Uterus (tissue), 4 donors: ENCODE measurements around the gene SMC3. TPM values are rescaled to one million over a fixed set of nuclear protein-coding genes. Genes with fewer than 3 reads are reported as not detected.

ENCODE experiments used
- DNase-seq, 2 donors: peaks; one replicate each; pipeline ENCODE4 v3.0.0-alpha.2; 2019 to 2020
- H3K27ac ChIP-seq, 2 donors: fragments of 200-600 bp; sonication (generic); 1 replicate in 1 of 2; 2 replicates in 1 of 2; pipeline ENCODE4 v1.5.1; 2016 to 2018
- H3K27me3 ChIP-seq, 2 donors: fragments of 200-600 bp; sonication (generic); one replicate each; pipeline ENCODE4 v1.5.1; 2018 to 2019; ENCODE audit warnings: control low read depth in 1 of 2
- H3K36me3 ChIP-seq, 2 donors: fragments of 200-600 bp; sonication (generic); one replicate each; pipeline ENCODE4 v1.5.1; 2019; ENCODE audit warnings: control low read depth in 1 of 2
- H3K4me1 ChIP-seq, 2 donors: fragments of 200-600 bp; sonication (generic); one replicate each; pipeline ENCODE4 v1.5.1; 2018 to 2019; ENCODE audit warnings: control low read depth in 1 of 2
- H3K4me3 ChIP-seq, 2 donors: fragments of 200-600 bp; sonication (generic); 1 replicate in 1 of 2; 2 replicates in 1 of 2; pipeline ENCODE4 v1.5.1; 2018 to 2019; ENCODE audit warnings: mild to moderate bottlenecking in 1 of 2
- H3K9me3 ChIP-seq, 2 donors: fragments of 200-600 bp; sonication (generic); one replicate each; pipeline ENCODE4 v1.5.1; 2019; ENCODE audit warnings: control low read depth in 1 of 2
- POLR2A ChIP-seq, 2 donors: fragments of 450-650 bp; IDR thresholded peaks; one replicate each; pipeline ENCODE4 v1.6.1; 2016; ENCODE audit warnings: antibody characterized with exemption in 2 of 2, mild to moderate bottlenecking in 1 of 2, moderate library complexity in 1 of 2
- intact Hi-C: fragments of 100-400 bp; cut with DNase I; formaldehyde crosslinking; loops from one replicate; pipeline ENCODE4 v1.15.1; 2023; ENCODE audit warnings: low total_unique reads
- total RNA-seq, 4 donors: library from RNA; depleted of rRNA in 3 of 4; stranded (reverse); fragments of >200 nt in 3 of 4; gene quantifications; one replicate each; pipeline versions ENCODE4 v1.1.0 to v1.2.4, GENCODE V29; 2014 to 2023
- TF ChIP-seq, protein P1 (sequence below), 4 experiments: fragments of 200-600 bp in 2 of 4; fragments of 450-650 bp in 2 of 4; sonication (generic) in 2 of 4; IDR thresholded peaks; one replicate each; pipeline ENCODE4 v1.5.1; 2016 to 2019; ENCODE audit warnings: antibody characterized with exemption in 4 of 4, mild to moderate bottlenecking in 2 of 4, moderate library complexity in 1 of 4
- donor health status: DM: yes; HTN: yes; CAD: no.

The SMC3 gene
- total RNA-seq, 4 donors from 2014 or later = 12.4 to 45.3 (median 39.3) TPM

DNA sequence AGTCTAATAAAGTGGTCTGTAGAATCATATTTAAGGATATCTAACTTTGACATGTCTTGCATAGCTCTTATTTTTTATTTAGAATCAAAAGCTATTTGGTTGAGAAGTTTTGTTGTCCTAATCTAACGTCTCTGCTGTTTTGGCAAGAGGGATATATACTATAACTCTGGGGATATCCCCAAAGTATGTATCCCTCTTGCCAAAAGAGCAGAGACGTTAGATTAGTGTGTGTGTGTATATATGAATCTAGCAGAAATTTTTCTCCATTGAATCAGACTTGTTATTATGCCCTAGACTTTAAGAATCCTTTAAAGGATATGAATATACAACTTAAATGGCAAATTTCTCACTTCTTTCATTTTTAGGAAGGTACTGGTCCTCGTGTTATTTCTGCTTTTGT lies 9.6 kb downstream of the SMC3 start:
- no peak overlapping the region for H3K4me3 ChIP-seq
- H3K9me3 ChIP-seq = no peaks in the 10 kb centered on the region
- H3K4me1 ChIP-seq = peaks cover 0 to 4% of the 10 kb centered on the region in 2 donors
- intact Hi-C loops = no loop called here
- TF ChIP-seq, protein P1, sequence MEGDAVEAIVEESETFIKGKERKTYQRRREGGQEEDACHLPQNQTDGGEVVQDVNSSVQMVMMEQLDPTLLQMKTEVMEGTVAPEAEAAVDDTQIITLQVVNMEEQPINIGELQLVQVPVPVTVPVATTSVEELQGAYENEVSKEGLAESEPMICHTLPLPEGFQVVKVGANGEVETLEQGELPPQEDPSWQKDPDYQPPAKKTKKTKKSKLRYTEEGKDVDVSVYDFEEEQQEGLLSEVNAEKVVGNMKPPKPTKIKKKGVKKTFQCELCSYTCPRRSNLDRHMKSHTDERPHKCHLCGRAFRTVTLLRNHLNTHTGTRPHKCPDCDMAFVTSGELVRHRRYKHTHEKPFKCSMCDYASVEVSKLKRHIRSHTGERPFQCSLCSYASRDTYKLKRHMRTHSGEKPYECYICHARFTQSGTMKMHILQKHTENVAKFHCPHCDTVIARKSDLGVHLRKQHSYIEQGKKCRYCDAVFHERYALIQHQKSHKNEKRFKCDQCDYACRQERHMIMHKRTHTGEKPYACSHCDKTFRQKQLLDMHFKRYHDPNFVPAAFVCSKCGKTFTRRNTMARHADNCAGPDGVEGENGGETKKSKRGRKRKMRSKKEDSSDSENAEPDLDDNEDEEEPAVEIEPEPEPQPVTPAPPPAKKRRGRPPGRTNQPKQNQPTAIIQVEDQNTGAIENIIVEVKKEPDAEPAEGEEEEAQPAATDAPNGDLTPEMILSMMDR (IDR thresholded peaks at IDR 0.05) = no peak
- no peak for TF ChIP-seq POLR2A (IDR thresholded peaks at IDR 0.05)
- no peaks in the 10 kb centered on the region for H3K27me3 ChIP-seq
- no peak overlapping the region for H3K27ac ChIP-seq
- no peaks in the 10 kb centered on the region for H3K36me3 ChIP-seq
- DNase-seq = no peak

DNA sequence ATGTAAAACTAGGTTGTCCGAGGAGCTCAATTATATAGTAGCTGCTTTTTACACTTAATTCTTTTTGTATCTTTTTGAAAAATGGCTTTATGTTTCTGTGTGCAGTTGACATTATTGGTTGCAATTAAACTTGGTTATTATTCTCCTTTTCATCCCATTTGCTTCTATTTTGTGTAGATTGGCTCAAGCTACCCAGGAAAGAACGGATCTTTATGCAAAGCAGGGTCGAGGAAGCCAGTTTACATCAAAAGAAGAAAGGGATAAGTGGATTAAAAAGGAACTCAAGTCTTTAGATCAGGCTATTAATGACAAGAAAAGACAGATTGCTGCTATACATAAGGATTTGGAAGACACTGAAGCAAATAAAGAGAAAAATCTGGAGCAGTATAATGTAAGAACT lies 16.5 kb downstream of the SMC3 start:
- Histone ChIP-seq H3K36me3 (no peaks in the 10 kb centered on the region), H3K27me3 (no peaks in the 10 kb centered on the region), H3K27ac (no peak overlapping the region), H3K9me3 (no peaks in the 10 kb centered on the region), H3K4me1 (no peaks in the 10 kb centered on the region), H3K4me3 (no peak overlapping the region)
- DNase-seq = no peak
- TF ChIP-seq, protein P1 (IDR thresholded peaks at IDR 0.05) = no peak
- TF ChIP-seq POLR2A (IDR thresholded peaks at IDR 0.05) = no peak
- intact Hi-C loops = no loop called here

DNA sequence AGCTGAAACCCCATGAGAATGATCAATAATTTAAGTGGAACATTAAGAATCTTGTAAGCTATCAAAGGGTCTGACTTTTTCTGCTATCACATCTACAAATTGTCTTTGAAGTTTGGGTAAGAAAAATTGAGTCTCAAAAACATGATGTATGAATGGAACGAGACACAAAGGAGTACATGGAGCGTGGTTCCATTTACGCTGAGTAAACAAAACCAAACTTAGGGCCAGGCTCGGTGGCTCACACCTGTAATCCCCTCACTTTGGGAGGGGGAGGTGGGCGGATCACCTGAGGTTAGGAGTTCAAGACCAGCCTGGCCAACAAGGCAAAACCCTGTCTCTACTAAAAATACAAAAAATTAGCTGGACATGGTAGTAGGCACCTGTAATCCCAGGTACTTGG lies 24.3 kb downstream of the SMC3 start:
- no peaks in the 10 kb centered on the region for H3K36me3 ChIP-seq
- H3K27me3 ChIP-seq = no peaks in the 10 kb centered on the region
- no peak for DNase-seq
- TF ChIP-seq POLR2A (IDR thresholded peaks at IDR 0.05) = no peak
- TF ChIP-seq, protein P1 (IDR thresholded peaks at IDR 0.05) = no peak
- intact Hi-C loops = no loop called here
- H3K27ac ChIP-seq = no peak overlapping the region
- no peaks in the 10 kb centered on the region for H3K9me3 ChIP-seq
- H3K4me3 ChIP-seq = no peak overlapping the region
- H3K4me1 ChIP-seq = no peaks in the 10 kb centered on the region

DNA sequence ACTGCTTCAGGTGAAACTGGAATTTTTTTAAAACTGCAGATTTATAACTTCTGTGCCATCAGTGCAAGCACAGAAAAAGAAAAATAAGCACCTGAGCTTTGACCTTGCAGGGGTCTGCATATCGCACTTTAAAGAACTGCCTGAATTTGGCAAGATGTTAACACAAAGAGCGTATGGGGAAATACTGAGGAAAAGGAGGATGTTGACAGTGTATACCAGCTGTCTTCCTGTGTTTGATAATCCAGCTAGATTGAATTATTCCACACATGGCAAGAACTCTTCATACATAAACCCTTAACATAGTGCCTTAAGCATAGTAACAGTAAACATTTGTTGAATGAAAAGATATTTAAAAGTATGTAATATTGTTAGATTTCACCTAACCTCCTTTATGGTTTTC lies 30.0 kb downstream of the SMC3 start:
- no peak overlapping the region for H3K4me3 ChIP-seq
- TF ChIP-seq, protein P1 (IDR thresholded peaks at IDR 0.05) = no peak
- TF ChIP-seq POLR2A (IDR thresholded peaks at IDR 0.05) = no peak
- no peaks in the 10 kb centered on the region for H3K36me3 ChIP-seq
- no peaks in the 10 kb centered on the region for H3K9me3 ChIP-seq
- no peaks in the 10 kb centered on the region for H3K4me1 ChIP-seq
- no peak for DNase-seq
- no peak overlapping the region for H3K27ac ChIP-seq
- intact Hi-C loops = no loop called here
- no peaks in the 10 kb centered on the region for H3K27me3 ChIP-seq

DNA sequence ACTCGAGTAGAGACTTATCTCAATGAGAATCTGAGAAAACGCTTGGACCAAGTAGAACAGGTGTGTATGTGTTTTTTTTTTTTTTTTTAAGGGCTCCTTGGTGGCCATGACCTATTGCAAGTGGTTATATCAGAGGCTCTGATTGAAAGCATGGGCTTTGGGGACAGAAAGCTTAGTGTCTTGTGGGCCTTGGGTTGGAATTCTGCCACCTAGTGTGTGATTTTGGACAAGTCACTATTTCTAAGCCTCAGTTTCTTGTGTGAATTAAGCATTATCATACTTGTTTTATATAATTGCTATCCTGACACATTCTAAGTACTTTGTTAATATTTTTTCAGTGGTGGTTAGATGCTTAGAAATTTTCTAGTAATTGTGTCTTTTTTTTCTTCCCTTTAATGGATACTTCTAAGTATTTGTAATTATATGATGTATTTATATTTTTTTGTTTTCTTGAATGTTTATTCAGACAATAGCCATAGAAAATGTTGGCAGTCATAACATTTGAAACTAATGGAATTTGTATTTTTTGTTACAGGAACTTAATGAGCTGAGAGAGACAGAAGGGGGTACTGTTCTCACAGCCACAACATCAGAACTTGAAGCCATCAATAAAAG lies 33.1 kb downstream of the SMC3 start:
- H3K4me3 ChIP-seq = no peak overlapping the region
- no peak overlapping the region for H3K27ac ChIP-seq
- H3K27me3 ChIP-seq = no peaks in the 10 kb centered on the region
- no peaks in the 10 kb centered on the region for H3K9me3 ChIP-seq
- no peak for TF ChIP-seq POLR2A (IDR thresholded peaks at IDR 0.05)
- TF ChIP-seq, protein P1 (IDR thresholded peaks at IDR 0.05) = peak in 1 of 4 experiments; percentile 11
- intact Hi-C loops = no loop called here
- no peaks in the 10 kb centered on the region for H3K4me1 ChIP-seq
- no peak for DNase-seq
- H3K36me3 ChIP-seq = no peaks in the 10 kb centered on the region
